Stimulated activated naive CD8-positive, alpha-beta T cell treated with anti-CD3 and anti-CD28 coated beads, Interleukin-15, Interleukin-2, amounts not matched to agents 100 ng/mL and 50 ng/mL, for 24 hours (primary cell): ENCODE measurements around the gene DRAP1.

Source experiments
- H3K27ac Mint-ChIP-seq: one replicate; pipeline ENCODE4 v1.8.0; 2021; ENCODE audit warnings: mild to moderate bottlenecking, mixed read lengths
- H3K27me3 Mint-ChIP-seq: one replicate; pipeline ENCODE4 v1.8.0; 2021; ENCODE audit warnings: mixed read lengths
- H3K36me3 Mint-ChIP-seq: one replicate; pipeline ENCODE4 v1.8.0; 2021; ENCODE audit warnings: low read depth, mixed read lengths
- H3K4me1 Mint-ChIP-seq: one replicate; pipeline ENCODE4 v1.8.0; 2021; ENCODE audit warnings: low read depth, mixed read lengths
- H3K4me3 Mint-ChIP-seq: one replicate; pipeline ENCODE4 v1.8.0; 2021; ENCODE audit warnings: mild to moderate bottlenecking, mixed read lengths
- H3K9me3 Mint-ChIP-seq: one replicate; pipeline ENCODE4 v1.8.0; 2021; ENCODE audit warnings: mixed read lengths

Gene DRAP1

DNA sequence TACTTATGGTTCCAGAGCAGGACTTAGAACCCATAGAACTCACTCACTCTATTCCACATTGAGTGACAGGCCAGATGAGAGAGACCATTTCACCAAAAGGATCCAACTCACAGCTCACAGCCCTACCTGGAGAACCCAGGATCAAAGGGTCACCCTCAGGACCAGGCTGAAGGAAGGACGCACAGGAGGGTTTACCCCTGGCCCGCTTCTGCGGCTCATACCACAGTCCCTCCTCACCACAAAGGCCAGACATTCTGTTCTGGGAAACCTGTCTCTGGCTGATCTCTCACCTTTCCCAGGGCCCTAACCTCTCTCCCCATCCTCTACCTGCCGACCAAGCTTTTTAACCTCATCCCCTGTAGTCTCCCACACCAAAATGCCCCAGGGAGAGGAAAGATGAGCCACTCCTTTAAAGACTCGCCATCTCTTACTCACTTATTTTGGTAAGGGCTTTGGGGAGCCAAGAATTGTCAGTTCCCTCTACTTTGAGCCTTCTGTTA, 23.7 kb upstream of the DRAP1 start:
- H3K4me1 Mint-ChIP-seq: peaks cover 68% of the 10 kb centered on the region

DNA sequence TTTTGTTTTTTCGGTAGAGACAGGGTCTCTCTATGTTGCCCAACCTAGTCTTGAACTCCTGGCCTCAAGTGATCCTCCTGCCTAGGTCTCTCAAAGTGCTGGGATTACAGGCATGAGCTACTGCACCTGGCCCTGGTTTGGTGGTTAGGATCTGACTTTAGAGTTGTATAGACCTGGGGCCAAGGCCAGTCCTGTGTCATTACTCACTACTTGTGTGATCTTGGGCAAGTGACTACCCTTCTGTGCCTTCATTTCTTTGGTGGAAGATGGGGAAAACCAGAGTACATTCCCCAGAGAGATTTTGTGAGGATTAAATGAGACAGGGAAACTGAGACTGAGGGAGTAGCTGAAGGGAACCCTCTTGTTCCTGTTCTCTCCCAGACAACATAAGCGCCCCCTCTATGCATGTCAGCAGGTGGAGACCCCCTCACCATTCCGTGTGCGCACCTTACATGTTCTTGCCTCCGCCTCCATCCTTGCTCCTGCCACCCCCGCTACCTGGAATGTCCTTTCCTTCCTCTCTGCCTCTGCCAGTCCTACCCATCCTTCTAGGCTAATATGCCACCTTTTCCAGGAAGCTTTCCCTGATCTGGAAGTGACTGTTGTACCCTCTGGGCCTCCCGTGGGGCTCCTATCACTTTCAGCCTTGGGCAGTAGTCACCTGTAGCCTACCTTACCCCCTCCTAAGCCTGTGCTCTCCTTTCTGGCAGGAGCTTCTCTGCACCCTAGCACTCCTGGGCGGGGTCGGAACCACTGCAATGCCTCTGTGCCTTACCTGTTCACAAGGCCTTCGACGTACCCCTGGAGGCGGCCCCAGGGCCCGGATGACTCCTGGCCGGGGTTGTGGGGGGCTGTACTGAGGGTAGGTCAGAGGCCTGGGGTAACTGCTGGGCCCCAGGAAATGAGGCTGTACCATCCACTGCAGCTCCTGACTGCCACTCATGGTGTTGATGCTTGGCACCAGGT, 22.9 kb upstream of the DRAP1 start:
- Mint-ChIP-seq H3K36me3 (peaks cover 45% of the 10 kb centered on the region), H3K27me3 (no peaks in the 10 kb centered on the region), H3K4me3 (no peak overlapping the region), H3K27ac (peak overlapping the region; percentile 83), H3K9me3 (no peaks in the 10 kb centered on the region), H3K4me1 (peaks cover 70% of the 10 kb centered on the region)

More for the DNA sequence above, 23.7 kb upstream of the DRAP1 start:
- H3K36me3 Mint-ChIP-seq: peaks cover 45% of the 10 kb centered on the region
- no peaks in the 10 kb centered on the region for H3K27me3 Mint-ChIP-seq
- H3K4me3 Mint-ChIP-seq: peak overlapping the region; percentile 43
- H3K9me3 Mint-ChIP-seq: no peaks in the 10 kb centered on the region
- peak overlapping the region; percentile 83 for H3K27ac Mint-ChIP-seq

DNA sequence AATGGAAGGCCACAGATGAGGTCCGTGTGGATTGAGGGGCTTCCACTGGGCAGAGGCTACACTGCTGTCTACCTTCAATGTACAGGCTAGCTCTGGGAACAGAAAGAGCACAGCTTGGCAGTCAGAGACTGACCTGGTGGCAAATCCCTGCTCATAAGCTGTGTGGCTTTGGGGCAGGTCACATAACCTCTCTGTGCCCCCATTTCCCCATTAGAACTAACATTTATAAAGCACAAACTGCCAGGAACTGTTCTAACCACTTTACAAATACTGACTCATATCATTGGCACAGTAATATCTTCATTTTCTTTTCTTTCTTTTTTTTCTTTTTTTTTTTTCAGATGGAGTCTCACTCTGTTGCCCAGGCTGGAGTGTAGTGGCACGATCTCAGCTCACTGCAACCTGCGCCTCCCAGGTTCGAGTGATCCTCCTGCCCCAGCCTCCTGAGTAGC, 22.2 kb upstream of the DRAP1 start:
- peaks cover 43% of the 10 kb centered on the region for H3K36me3 Mint-ChIP-seq
- H3K4me1 Mint-ChIP-seq: peaks cover 69% of the 10 kb centered on the region
- H3K4me3 Mint-ChIP-seq: peak overlapping the region; percentile 63
- no peaks in the 10 kb centered on the region for H3K27me3 Mint-ChIP-seq
- no peaks in the 10 kb centered on the region for H3K9me3 Mint-ChIP-seq
- H3K27ac Mint-ChIP-seq: peak overlapping the region; percentile 58

DNA sequence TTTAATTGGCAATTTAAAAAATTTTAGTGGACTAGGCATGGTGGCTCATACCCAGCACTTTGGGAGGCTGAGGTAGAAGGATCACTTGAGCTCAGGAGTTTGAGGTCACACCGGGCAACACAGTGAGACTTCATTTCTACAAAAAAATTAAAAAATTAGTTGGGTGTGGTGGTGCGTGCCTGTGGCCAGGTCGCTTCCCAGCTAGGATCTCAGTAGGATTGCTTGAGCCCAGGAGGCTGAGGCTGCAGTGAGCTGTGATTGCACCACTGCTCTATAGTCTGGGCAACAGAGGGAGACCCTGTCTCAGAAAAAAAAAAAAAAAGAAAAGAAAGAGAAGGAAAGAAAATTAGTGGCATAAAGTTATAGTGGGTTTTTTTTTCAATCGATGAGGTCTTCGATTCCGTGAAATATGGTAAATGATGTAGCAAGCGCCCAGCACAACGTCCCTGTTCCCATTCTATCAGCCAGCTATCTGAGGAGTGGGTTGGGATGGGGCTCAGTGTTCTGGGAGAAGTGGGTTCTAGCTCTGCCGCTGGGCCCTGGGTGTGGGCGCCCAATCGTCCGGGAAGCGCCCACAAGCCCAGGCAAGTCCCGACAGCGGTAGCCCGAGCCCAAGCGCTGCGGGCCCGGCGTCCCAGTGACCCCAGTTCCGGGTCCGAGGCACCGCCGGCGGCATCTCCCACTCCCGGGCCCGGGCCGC, 20.4 kb upstream of the DRAP1 start:
- Mint-ChIP-seq H3K4me1 (peaks cover 56% of the 10 kb centered on the region), H3K36me3 (peaks cover 34% of the 10 kb centered on the region), H3K4me3 (peak overlapping the region; percentile 90), H3K27me3 (no peaks in the 10 kb centered on the region), H3K27ac (peak overlapping the region; percentile 90), H3K9me3 (no peaks in the 10 kb centered on the region)

DNA sequence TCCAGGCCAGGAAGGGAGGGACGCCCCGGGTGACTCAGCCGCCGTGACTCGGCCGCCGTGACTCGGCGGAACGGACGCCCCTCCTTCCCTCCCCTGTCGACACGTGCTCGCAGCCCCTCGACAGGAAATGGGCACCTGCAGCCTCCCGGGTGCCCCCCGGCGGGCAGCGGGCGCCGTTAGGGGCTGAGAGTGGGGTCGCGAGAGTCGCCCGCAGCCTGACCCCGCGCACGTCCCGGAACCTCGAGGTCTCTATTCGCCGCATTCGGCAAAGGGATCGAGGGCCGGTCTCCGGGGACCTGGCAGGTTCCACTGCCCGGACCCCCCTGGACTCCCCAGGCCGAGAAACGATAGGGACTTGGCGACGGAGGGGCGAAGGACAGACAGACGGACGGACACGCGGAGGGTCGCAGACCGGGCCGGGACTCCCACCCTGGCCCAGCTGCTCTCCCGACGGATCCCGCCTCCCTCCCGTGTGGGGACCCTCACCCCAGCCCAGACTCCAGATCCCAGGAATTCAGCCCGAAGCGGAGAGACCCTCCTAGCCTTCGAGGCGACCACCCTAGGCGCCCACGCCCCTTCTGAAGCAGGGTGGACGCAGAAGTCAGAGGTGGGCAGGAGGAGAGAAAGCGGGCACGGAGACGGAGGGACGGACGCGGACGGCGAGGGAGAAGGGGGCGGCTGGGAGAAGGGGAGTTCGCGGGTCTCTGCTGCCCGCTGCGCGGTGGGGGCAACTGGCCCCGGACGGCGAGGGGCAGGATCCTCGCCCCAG, 19.7 kb upstream of the DRAP1 start:
- no peaks in the 10 kb centered on the region for H3K27me3 Mint-ChIP-seq
- peaks cover 30% of the 10 kb centered on the region for H3K36me3 Mint-ChIP-seq
- H3K4me1 Mint-ChIP-seq: peaks cover 49% of the 10 kb centered on the region
- H3K27ac Mint-ChIP-seq: peak overlapping the region; percentile 86
- H3K9me3 Mint-ChIP-seq: no peaks in the 10 kb centered on the region
- peak overlapping the region; percentile 82 for H3K4me3 Mint-ChIP-seq

DNA sequence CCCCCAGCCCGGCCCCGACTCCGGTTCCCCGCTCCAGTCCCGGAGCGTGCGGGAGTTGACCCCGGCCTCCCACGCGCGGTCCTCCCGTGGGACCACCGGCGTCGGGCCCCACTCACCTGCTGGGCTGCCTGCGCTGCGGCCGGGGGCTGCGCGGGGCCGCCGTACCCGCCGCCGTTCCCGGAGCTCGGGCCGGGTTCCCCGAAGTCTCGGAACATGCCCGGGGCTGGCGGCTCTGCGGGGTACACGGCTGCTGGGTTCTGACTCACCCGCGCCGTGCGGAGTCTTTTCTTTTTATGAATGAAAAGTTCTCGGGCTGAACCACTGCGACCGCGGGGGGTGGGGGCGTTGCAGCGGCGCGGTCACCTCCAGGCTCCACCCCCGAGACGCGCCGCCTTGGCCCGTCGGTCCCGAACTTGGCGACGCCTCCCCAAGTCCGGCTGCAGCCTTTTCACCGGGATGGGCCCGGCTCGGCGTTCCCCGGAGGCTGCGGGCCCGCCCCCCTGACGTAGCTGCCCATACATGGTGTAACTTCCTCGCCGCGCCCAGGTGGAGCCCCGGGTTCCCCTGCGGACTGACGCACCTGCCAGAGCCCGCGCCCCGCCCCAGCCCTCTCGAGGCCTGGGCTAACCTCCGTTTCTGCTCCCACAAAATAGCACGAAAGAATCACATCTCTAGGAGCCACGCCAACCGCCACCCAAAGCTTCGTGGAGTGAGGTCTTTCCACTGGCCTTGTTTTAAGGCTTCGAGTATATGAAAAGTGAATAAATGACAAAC, 18.9 kb upstream of the DRAP1 start, which contains the start of gene FOSL1:
Gene FOSL1, minus strand, starts transcription at position 264 of the 774 bp plus-strand sequence. Its CDS starts 49 bp downstream, at position 215.
- Mint-ChIP-seq H3K27me3 (no peaks in the 10 kb centered on the region), H3K36me3 (peaks cover 27% of the 10 kb centered on the region), H3K4me3 (peak within 1 kb of the TSS; percentile 82), H3K9me3 (no peaks in the 10 kb centered on the region), H3K4me1 (peaks cover 45% of the 10 kb centered on the region), H3K27ac (peak within 1 kb of the TSS; percentile 86)

DNA sequence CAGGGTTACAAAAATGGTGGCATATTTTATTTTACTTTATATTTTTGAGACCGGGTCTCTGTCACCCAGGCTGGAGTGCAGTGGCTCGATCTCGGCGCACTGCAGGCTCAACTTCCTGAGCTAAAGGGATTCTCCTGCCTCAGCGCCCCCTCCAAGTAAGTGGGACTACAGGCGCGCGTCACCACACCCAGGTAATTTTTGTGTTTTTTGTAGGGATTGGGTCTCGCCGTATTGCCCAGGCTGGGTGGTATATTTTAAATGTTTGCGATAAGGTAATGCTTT, 18.4 kb upstream of the DRAP1 start:
- H3K9me3 Mint-ChIP-seq: no peaks in the 10 kb centered on the region
- H3K27me3 Mint-ChIP-seq: no peaks in the 10 kb centered on the region
- peak overlapping the region; percentile 60 for H3K4me3 Mint-ChIP-seq
- H3K27ac Mint-ChIP-seq: peak overlapping the region; percentile 55
- H3K36me3 Mint-ChIP-seq: peaks cover 22% of the 10 kb centered on the region
- H3K4me1 Mint-ChIP-seq: peaks cover 40% of the 10 kb centered on the region

DNA sequence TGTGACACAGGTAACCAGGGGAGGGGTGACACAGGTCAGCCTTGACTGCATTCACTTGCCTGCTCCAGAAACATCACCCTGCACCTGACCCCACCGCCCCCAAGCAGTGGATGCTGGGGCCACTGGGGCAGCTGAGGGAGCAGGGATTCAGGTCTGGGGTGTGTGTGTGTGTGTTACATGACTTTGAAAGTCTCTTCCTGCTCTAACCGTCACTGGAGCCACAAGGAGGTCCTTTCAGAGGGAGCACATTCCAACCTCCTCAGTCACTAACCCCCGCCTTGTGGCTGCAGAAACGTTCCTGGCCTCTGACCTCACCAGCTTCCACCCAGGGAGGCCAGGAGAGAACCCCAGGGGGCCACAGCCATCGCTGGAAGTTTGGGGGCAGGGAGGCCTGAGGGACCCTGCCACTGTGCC, 16.2 kb upstream of the DRAP1 start:
- H3K4me1 Mint-ChIP-seq: peaks cover 20% of the 10 kb centered on the region
- H3K27me3 Mint-ChIP-seq: no peaks in the 10 kb centered on the region
- no peaks in the 10 kb centered on the region for H3K9me3 Mint-ChIP-seq
- H3K27ac Mint-ChIP-seq: no peak overlapping the region
- peaks cover 5% of the 10 kb centered on the region for H3K36me3 Mint-ChIP-seq
- no peak overlapping the region for H3K4me3 Mint-ChIP-seq

DNA sequence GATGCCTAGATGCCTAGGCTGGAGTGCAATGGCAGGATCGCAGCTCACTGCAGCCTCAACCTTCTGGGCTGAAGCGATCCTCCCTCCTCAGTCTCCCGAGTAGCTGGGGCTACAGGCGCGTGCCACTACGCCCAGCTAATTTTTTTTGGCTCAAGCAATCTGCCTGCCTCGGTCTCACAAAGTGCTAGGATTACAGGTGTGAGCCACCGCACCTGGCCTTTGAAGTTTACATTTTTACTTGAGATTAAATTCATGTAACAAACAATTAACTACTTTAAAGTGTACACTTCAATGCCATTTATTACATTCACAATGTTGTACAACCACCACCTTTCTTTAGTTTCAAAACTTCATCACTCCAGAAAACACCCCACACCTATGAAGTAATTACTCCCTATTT, 15.5 kb upstream of the DRAP1 start:
- H3K4me1 Mint-ChIP-seq: peaks cover 14% of the 10 kb centered on the region
- no peak overlapping the region for H3K27ac Mint-ChIP-seq
- peaks cover 3% of the 10 kb centered on the region for H3K36me3 Mint-ChIP-seq
- H3K9me3 Mint-ChIP-seq: no peaks in the 10 kb centered on the region
- H3K4me3 Mint-ChIP-seq: no peak overlapping the region
- no peaks in the 10 kb centered on the region for H3K27me3 Mint-ChIP-seq

DNA sequence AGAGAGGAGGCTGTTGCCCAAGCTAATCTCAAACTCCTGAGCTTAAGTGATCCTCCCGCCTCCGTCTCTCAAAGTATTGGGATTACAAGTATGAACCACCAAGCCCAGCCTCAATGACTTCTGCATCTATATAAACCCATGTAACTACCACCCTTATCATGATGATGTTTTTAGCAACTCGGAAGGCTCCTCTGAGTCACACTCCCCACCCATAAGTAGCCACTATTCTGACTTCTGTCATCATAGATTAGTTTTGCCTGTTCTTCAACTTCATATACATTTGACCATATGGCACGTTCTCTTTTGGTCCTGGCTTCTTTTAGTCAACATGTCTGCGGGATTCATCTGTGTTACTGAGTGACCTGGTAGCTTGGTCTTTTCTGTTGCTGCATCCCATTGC, 12.6 kb upstream of the DRAP1 start:
- no peak overlapping the region for H3K27ac Mint-ChIP-seq
- no peaks in the 10 kb centered on the region for H3K36me3 Mint-ChIP-seq

DNA sequence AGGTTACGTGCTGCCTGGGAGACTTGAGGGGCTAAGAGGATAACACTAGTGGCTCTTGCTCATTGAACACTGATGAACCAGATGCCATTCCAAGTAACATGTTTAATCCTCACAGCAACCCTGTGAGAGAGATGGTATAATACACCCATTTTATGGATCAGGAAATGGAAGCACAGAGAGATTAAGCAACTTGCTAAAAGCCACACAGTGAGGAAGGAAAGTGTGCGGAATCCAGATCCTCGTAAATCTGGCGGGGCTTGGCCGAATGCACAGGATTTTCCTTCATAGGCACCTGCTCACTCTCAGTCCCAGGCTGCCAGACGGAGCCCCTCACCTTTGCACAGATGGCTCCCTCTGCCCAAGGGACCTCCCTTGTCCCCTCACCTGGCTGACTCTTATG, 11.3 kb upstream of the DRAP1 start:
- no peaks in the 10 kb centered on the region for H3K9me3 Mint-ChIP-seq
- H3K4me3 Mint-ChIP-seq: no peak overlapping the region
- H3K4me1 Mint-ChIP-seq: peaks cover 14% of the 10 kb centered on the region
- no peaks in the 10 kb centered on the region for H3K27me3 Mint-ChIP-seq
- H3K27ac Mint-ChIP-seq: no peak overlapping the region
- H3K36me3 Mint-ChIP-seq: no peaks in the 10 kb centered on the region

More for the DNA sequence above, 12.6 kb upstream of the DRAP1 start:
- no peak overlapping the region for H3K4me3 Mint-ChIP-seq
- no peaks in the 10 kb centered on the region for H3K27me3 Mint-ChIP-seq
- H3K4me1 Mint-ChIP-seq: peaks cover 16% of the 10 kb centered on the region
- H3K9me3 Mint-ChIP-seq: no peaks in the 10 kb centered on the region

DNA sequence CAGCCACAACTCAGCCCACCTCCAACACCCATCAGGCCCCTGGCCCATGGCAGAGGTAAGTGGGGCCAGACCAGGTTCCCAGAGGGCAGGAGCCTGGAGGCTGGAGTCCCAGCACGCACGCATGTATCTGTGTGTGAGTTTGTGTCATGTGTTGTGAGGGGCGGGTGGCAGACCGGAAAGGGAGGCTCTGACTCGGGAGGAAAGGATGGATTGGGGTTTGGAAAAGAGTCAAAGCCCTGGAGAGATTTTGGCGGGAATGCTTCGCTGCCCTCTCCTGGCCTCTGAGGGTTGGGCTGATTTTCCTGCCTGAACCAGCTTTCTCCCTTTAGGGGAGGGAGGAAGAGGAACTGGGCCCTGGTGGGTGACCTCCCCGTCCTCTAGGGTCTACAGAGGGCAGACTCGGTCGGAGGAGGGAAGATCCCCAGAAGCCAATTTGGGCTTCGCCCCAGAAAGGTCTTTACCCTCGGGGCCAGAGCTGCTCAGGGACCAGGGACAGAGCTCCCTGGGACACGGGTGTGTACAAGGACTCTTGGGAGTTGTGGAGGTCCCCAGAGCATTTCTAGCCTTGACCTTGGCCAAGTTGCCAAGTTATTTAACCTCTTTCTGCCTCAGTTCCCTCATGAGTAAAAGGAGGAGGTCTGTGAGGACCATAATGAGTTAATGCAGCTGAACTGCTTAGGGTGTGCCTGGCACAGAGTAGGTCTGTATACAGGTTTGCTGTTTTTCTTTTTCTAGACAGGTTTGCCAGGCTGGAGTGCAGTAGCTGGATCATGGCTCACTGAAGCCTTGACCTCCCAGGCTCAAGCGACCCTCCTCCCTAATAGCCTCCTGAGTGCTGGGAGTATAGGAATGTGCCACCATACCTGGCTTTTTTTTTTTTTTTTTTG, 7.3 kb upstream of the DRAP1 start:
- no peak overlapping the region for H3K4me3 Mint-ChIP-seq
- peak overlapping the region; percentile 12 for H3K27ac Mint-ChIP-seq
- no peaks in the 10 kb centered on the region for H3K27me3 Mint-ChIP-seq
- H3K4me1 Mint-ChIP-seq: peaks cover 43% of the 10 kb centered on the region
- H3K9me3 Mint-ChIP-seq: no peaks in the 10 kb centered on the region
- no peaks in the 10 kb centered on the region for H3K36me3 Mint-ChIP-seq

DNA sequence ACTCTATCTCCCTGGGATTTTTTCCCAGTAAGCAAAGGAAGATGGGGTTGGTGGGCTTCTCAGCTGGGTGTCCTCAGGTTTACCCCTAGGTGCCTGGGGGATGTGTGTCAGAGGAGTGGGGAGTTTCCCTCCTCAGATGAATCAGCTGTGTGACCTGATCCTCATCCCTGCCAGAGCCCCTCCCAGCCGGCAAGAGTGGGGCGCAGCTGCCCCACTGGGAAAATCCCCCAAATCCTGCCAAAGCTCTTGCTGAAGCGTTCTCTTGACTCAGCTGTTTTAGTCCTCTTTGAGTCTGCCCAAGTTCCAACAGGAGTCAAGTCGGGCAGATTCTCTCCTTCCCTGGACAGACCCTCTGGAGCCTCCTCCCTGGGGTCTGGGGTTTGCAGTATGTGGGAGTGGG, 6.4 kb upstream of the DRAP1 start:
- Mint-ChIP-seq H3K4me3 (no peak overlapping the region), H3K9me3 (no peaks in the 10 kb centered on the region), H3K27ac (no peak overlapping the region), H3K4me1 (peaks cover 47% of the 10 kb centered on the region), H3K27me3 (no peaks in the 10 kb centered on the region), H3K36me3 (no peaks in the 10 kb centered on the region)
